Adipose tissue (tissue), 3 donors: Measurements from ENCODE around the gene ASTL. TPM values are rescaled to one million over a fixed set of nuclear protein-coding genes. Genes with fewer than 3 reads are reported as not detected.
"Not testable (repeated sequence)": the region's sequence is repeated elsewhere in the genome, so short reads cannot be mapped to it uniquely, and the experiment has no call there.

Experiments
- H3K27ac ChIP-seq: one replicate; pipeline ENCODE4 v1.5.1; 2013; ENCODE audit warnings: low read depth, low read length
- WGBS, 3 donors: extraction: QIAGEN DNeasy Blood & Tissue Kit; methylation state at CpG; one replicate each; pipeline ENCODE4 v1.1.7; 2013; 5-methylcytosine and 5-hydroxymethylcytosine counted together
- polyA plus RNA-seq, 3 donors: library from polyadenylated mRNA; stranded (reverse); fragments of 200-250 nt; gene quantifications; one replicate each; pipeline ENCODE4 v1.2.3, GENCODE V29; 2013
- donor health status: healthy with polysubstance abuse.
- donor health status: Bipolar disorder and iron deficiency.
- donor health status: healthy.

ASTL gene
- polyA plus RNA-seq, 3 donors: 0.10 TPM; not detected in 2

GRCh38 chr2:96095116-96095636, 43.1 kb downstream of the ASTL start:
- no peak overlapping the region for H3K27ac ChIP-seq
- 69 to 75% (median 72%) methylated on average over 7 of the region's 7 CpGs for WGBS, 3 donors

- no peak overlapping the region for H3K27ac ChIP-seq
- 88 to 98% (median 94%) methylated on average over 4 of the region's 4 CpGs for WGBS, 3 donors
These were observed 44.8 kb downstream of the ASTL start for GRCh38 chr2:96093528-96093927.

GRCh38 chr2:96092951-96093350, 45.4 kb downstream of the ASTL start:
- no peak overlapping the region for H3K27ac ChIP-seq
- WGBS, 3 donors: 66 to 93% (median 69%) methylated on average over 3 of the region's 3 CpGs

GRCh38 chr2:96092573-96092877, 45.8 kb downstream of the ASTL start:
- no peak overlapping the region for H3K27ac ChIP-seq
- 88 to 100% (median 93%) methylated on average over 4 of the region's 4 CpGs for WGBS, 3 donors

GRCh38 chr2:96091711-96092572, 46.4 kb downstream of the ASTL start:
- WGBS, 3 donors: 58 to 79% (median 77%) methylated on average over 17 to 18 of the region's 18 CpGs
- no peak overlapping the region for H3K27ac ChIP-seq

GRCh38 chr2:96091141-96091710, 47.1 kb downstream of the ASTL start:
- WGBS, 3 donors: 74 to 92% (median 91%) methylated on average over 14 of the region's 14 CpGs
- H3K27ac ChIP-seq: no peak overlapping the region

GRCh38 chr2:96090196-96090926, 47.9 kb downstream of the ASTL start:
- 74 to 87% (median 86%) methylated on average over 12 of the region's 12 CpGs for WGBS, 3 donors
- H3K27ac ChIP-seq: no peak overlapping the region

- no peak overlapping the region for H3K27ac ChIP-seq
- 58 to 72% (median 71%) methylated on average over 19 to 22 of the region's 22 CpGs for WGBS, 3 donors
These were observed 48.7 kb downstream of the ASTL start for GRCh38 chr2:96089356-96090195.

GRCh38 chr2:96088340-96089335, 49.7 kb downstream of the ASTL start:
- 84 to 85% (median 85%) methylated on average over 19 of the region's 19 CpGs for WGBS, 3 donors
- no peak overlapping the region for H3K27ac ChIP-seq

GRCh38 chr2:96087130-96087529, 51.2 kb downstream of the ASTL start:
- WGBS, 3 donors: 65 to 80% (median 65%) methylated on average over 2 of the region's 2 CpGs
- no peak overlapping the region for H3K27ac ChIP-seq

- no peak overlapping the region for H3K27ac ChIP-seq
- WGBS, 3 donors: 95 to 98% (median 98%) methylated on average over 12 of the region's 12 CpGs
These were observed 52.6 kb downstream of the ASTL start for GRCh38 chr2:96085541-96086355.

- 71 to 77% (median 75%) methylated on average over 5 to 7 of the region's 7 CpGs for WGBS, 3 donors
- not testable (repeated sequence) for H3K27ac ChIP-seq
These were observed 53.3 kb downstream of the ASTL start for GRCh38 chr2:96084858-96085518.

GRCh38 chr2:96083989-96084857, 54.1 kb downstream of the ASTL start:
- H3K27ac ChIP-seq: no peak overlapping the region
- 87 to 91% (median 91%) methylated on average over 22 of the region's 22 CpGs for WGBS, 3 donors

- no peak overlapping the region for H3K27ac ChIP-seq
- 35 to 84% (median 53%) methylated on average over 7 to 9 of the region's 9 CpGs for WGBS, 3 donors
These were observed 55.0 kb downstream of the ASTL start for GRCh38 chr2:96083064-96083939.
